Panc1 (cell line): ENCODE data around the gene THBS1. TPM values are rescaled to one million over a fixed set of nuclear protein-coding genes. Genes with fewer than 3 reads are reported as not detected.

Experiments used
- ATAC-seq: fragments of 200-7000 bp; cut with Tn5 transposase; 2 replicates; pipeline ENCODE4 v1.9.1; 2020; ENCODE audit warnings: mild to moderate bottlenecking, moderate library complexity
- BruUV-seq: library from RNA; stranded (reverse); fragments of 400-500 nt; replicated peaks from 2 replicates; lab custom pipeline; 2021; lab: Mats Ljungman, UMichigan
- CTCF ChIA-PET: fragments of 300-600 bp; sonication (Branson Sonifier 250); formaldehyde crosslinking; loops from one replicate; lab custom pipeline; 2022; ENCODE audit warnings: antibody characterized with exemption; lab: Charles Lee
- POLR2A ChIA-PET: fragments of 300-600 bp; sonication (Branson Sonifier 250); formaldehyde crosslinking; loops from one replicate; lab custom pipeline; 2022; ENCODE audit warnings: antibody characterized with exemption; lab: Charles Lee
- DNase-seq: peaks from one replicate; pipeline ENCODE4 v3.0.0-alpha.2; 2010; ENCODE audit warnings: low read depth, low spot score
- H3K27ac ChIP-seq: 2 replicates; pipeline ENCODE4 v1.5.1; 2011; ENCODE audit warnings: mild to moderate bottlenecking, low read length, inconsistent platforms
- H3K27me3 ChIP-seq: fragments of 200-500 bp; sonication (Bioruptor generic); 2 replicates; pipeline ENCODE4 v1.6.0; 2014; ENCODE audit warnings: low read length, inconsistent platforms; ENCODE audit not compliant: control insufficient read depth, insufficient read depth
- H3K36me3 ChIP-seq: fragments of 200-500 bp; sonication (Bioruptor generic); 2 replicates; pipeline ENCODE4 v1.5.1; 2014; ENCODE audit warnings: inconsistent platforms, mild to moderate bottlenecking, low read length, moderate library complexity; ENCODE audit not compliant: control insufficient read depth, insufficient read depth
- H3K4me1 ChIP-seq: 2 replicates; pipeline ENCODE4 v1.5.1; 2011; ENCODE audit warnings: inconsistent platforms, mild to moderate bottlenecking, low read length, moderate library complexity; ENCODE audit not compliant: control insufficient read depth, insufficient read depth
- H3K4me3 ChIP-seq, 2 experiments: 2 replicates each; pipeline ENCODE4 v1.5.1; 2011 to 2012; ENCODE audit warnings: low read depth in 2 of 2, low read length in 2 of 2, mild to moderate bottlenecking in 2 of 2, inconsistent platforms in 1 of 2, moderate library complexity in 1 of 2
- H3K9me3 ChIP-seq: fragments of 200-500 bp; sonication (Bioruptor generic); 2 replicates; pipeline ENCODE4 v1.5.1; 2014; ENCODE audit warnings: low read depth, mild to moderate bottlenecking, inconsistent platforms, low read length, moderate library complexity; ENCODE audit not compliant: control insufficient read depth, insufficient read depth
- CTCF ChIP-seq: fragments of 450-650 bp; IDR thresholded peaks from 2 replicates; pipeline ENCODE4 v1.5.1; 2017; ENCODE audit warnings: mild to moderate bottlenecking
- POLR2AphosphoS5 ChIP-seq: IDR thresholded peaks from 2 replicates; pipeline ENCODE4 v1.6.1; 2012; ENCODE audit warnings: mild to moderate bottlenecking, low read depth, low read length, moderate library complexity
- REST ChIP-seq, 2 experiments: IDR thresholded peaks; 2 replicates each; pipeline ENCODE4 v1.6.1; 2011 to 2012; ENCODE audit warnings: low read depth in 2 of 2, control low read depth in 1 of 2, low read length in 1 of 2, mild to moderate bottlenecking in 1 of 2, moderate library complexity in 1 of 2; ENCODE audit not compliant: insufficient read depth in 1 of 2
- SIN3A ChIP-seq: IDR thresholded peaks from 2 replicates; pipeline ENCODE4 v1.6.1; 2012; ENCODE audit warnings: low read depth, mild to moderate bottlenecking, low read length, moderate library complexity, borderline replicate concordance; ENCODE audit not compliant: insufficient read depth
- TCF7L2 ChIP-seq: IDR thresholded peaks from 2 replicates; pipeline ENCODE4 v1.6.1; 2011; ENCODE audit warnings: mild to moderate bottlenecking, low read depth, low read length, inconsistent platforms
- in situ Hi-C: cut with HindIII; loops from 2 replicates; pipeline ENCODE4 v1.10.0; 2016; ENCODE audit warnings: low sequenced_read_pairs, low pct_unique_long_range_greater_than_20kb
- intact Hi-C: fragments of 100-400 bp; cut with micrococcal nuclease; formaldehyde crosslinking; loops from one replicate; pipeline ENCODE4 v1.10.0; 2022; ENCODE audit not compliant: unreplicated experiment
- total RNA-seq: library from RNA; stranded (reverse); gene quantifications from one replicate; pipeline ENCODE4 v1.2.1, GENCODE V29; 2021; ENCODE audit not compliant: unreplicated experiment

THBS1 gene
- total RNA-seq, 1 experiment from 2014 or later: 61.9 TPM

- DNase-seq: no peak
Observed at GRCh38 chr15:39629371-39629770, 48.5 kb downstream of the THBS1 start.

GRCh38 chr15:39629906-39630305 lies 49.0 kb downstream of the THBS1 start:
- no peaks in the 10 kb centered on the region for H3K4me1 ChIP-seq
- ChIA-PET CTCF (no interaction called here), POLR2A (no interaction called here)
- BruUV-seq: no TSS peak
- H3K27ac ChIP-seq: no peak overlapping the region
- no peak for TF ChIP-seq TCF7L2
- no peak for TF ChIP-seq REST (IDR thresholded peaks at IDR 0.05; ENCODE audit: insufficient read depth in 1 of 2, low read depth in 2 of 2, low read length in 1 of 2)
- TF ChIP-seq SIN3A: no peak
- TF ChIP-seq CTCF: no peak
- TF ChIP-seq POLR2AphosphoS5: no peak
- H3K36me3 ChIP-seq: no peaks in the 10 kb centered on the region
- intact Hi-C loops (no loop called here), in situ Hi-C loops (no loop called here)
- no peak overlapping the region for H3K4me3 ChIP-seq
- ATAC-seq: no peak
- H3K9me3 ChIP-seq: no peaks in the 10 kb centered on the region
- DNase-seq: no peak
- H3K27me3 ChIP-seq: no peaks in the 10 kb centered on the region

More at GRCh38 chr15:39629371-39629770, 48.5 kb downstream of the THBS1 start:
- TF ChIP-seq TCF7L2 (no peak), CTCF (no peak), SIN3A (no peak), POLR2AphosphoS5 (no peak), REST (IDR thresholded peaks at IDR 0.05; ENCODE audit: insufficient read depth in 1 of 2, low read depth in 2 of 2, low read length in 1 of 2) (no peak)
- Histone ChIP-seq H3K4me1 (no peaks in the 10 kb centered on the region; the same call in 1 of the 2 replicates), H3K9me3 (no peaks in the 10 kb centered on the region), H3K27ac (no peak overlapping the region), H3K4me3 (no peak overlapping the region), H3K36me3 (no peaks in the 10 kb centered on the region), H3K27me3 (no peaks in the 10 kb centered on the region)
- ChIA-PET POLR2A (no interaction called here), CTCF (interaction anchor here (0.6 kb wide), 1 partner anchor 197 kb away, joined by 3 read pairs; no protein-coding TSS in a partner anchor)
- ATAC-seq: no peak
- in situ Hi-C loops (no loop called here), intact Hi-C loops (no loop called here)
- BruUV-seq: no TSS peak
